ENCODE measurements around the gene LRRTM3. TPM values are rescaled to one million over a fixed set of nuclear protein-coding genes. Genes with fewer than 3 reads are reported as not detected.

Gene LRRTM3
- total and polyA plus RNA-seq, 4 donors = 0.02 to 0.68 (median 0.06) TPM; not detected in 1

GRCh38 chr10:66983475-66983818 lies 57.6 kb downstream of the LRRTM3 start:
- Histone ChIP-seq H3K27ac (ENCODE audit: low read depth in 1 of 2, low read length in 1 of 2) (no peak overlapping the region), H3K27me3 (ENCODE audit: control insufficient read depth in 3 of 3, insufficient read depth in 3 of 3, low read length in 2 of 3) (no peaks in the 10 kb centered on the region), H3K9ac (ENCODE audit: insufficient read depth in 1 of 2, low read length in 2 of 2) (no peak overlapping the region), H3K4me1 (ENCODE audit: control insufficient read depth in 5 of 5, insufficient read depth in 5 of 5, low read length in 5 of 5) (peaks cover 0 to 8% (median 0%) of the 10 kb centered on the region in 5 donors), H3K4me3 (no peak overlapping the region), H3K9me3 (ENCODE audit: control insufficient read depth in 4 of 4, insufficient read depth in 3 of 4, low read length in 3 of 4) (no peaks in the 10 kb centered on the region), H3K36me3 (ENCODE audit: control insufficient read depth in 4 of 4, insufficient read depth in 4 of 4, low read length in 4 of 4) (peaks cover 0 to 3% (median 0%) of the 10 kb centered on the region in 4 donors)
- TF ChIP-seq, protein P1, sequence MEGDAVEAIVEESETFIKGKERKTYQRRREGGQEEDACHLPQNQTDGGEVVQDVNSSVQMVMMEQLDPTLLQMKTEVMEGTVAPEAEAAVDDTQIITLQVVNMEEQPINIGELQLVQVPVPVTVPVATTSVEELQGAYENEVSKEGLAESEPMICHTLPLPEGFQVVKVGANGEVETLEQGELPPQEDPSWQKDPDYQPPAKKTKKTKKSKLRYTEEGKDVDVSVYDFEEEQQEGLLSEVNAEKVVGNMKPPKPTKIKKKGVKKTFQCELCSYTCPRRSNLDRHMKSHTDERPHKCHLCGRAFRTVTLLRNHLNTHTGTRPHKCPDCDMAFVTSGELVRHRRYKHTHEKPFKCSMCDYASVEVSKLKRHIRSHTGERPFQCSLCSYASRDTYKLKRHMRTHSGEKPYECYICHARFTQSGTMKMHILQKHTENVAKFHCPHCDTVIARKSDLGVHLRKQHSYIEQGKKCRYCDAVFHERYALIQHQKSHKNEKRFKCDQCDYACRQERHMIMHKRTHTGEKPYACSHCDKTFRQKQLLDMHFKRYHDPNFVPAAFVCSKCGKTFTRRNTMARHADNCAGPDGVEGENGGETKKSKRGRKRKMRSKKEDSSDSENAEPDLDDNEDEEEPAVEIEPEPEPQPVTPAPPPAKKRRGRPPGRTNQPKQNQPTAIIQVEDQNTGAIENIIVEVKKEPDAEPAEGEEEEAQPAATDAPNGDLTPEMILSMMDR (IDR thresholded peaks at IDR 0.05; ENCODE audit: control extremely low read depth, extremely low read depth) = no peak
- no peak for DNase-seq
- ATAC-seq (ENCODE audit: insufficient read depth, low FRiP score) = no peak

GRCh38 chr10:66990143-66990830 lies 64.5 kb downstream of the LRRTM3 start:
- no peaks in the 10 kb centered on the region for H3K27me3 ChIP-seq (ENCODE audit: control insufficient read depth in 3 of 3, insufficient read depth in 3 of 3, low read length in 2 of 3)
- H3K36me3 ChIP-seq (ENCODE audit: control insufficient read depth in 4 of 4, insufficient read depth in 4 of 4, low read length in 4 of 4) = peaks cover 0 to 3% (median 0%) of the 10 kb centered on the region in 4 donors
- no peak overlapping the region for H3K4me3 ChIP-seq
- H3K9ac ChIP-seq (ENCODE audit: insufficient read depth in 1 of 2, low read length in 2 of 2) = no peak overlapping the region
- TF ChIP-seq, protein P1 (IDR thresholded peaks at IDR 0.05; ENCODE audit: control extremely low read depth, extremely low read depth) = no peak
- DNase-seq = no peak
- ATAC-seq (ENCODE audit: insufficient read depth, low FRiP score) = no peak
- no peaks in the 10 kb centered on the region for H3K9me3 ChIP-seq (ENCODE audit: control insufficient read depth in 4 of 4, insufficient read depth in 3 of 4, low read length in 3 of 4)
- 76 to 81% methylated on average over 1 of the region's 1 CpG for WGBS, 2 donors
- no peaks in the 10 kb centered on the region for H3K4me1 ChIP-seq (ENCODE audit: control insufficient read depth in 5 of 5, insufficient read depth in 5 of 5, low read length in 5 of 5)
- H3K27ac ChIP-seq (ENCODE audit: low read depth in 1 of 2, low read length in 1 of 2) = no peak overlapping the region

DNA sequence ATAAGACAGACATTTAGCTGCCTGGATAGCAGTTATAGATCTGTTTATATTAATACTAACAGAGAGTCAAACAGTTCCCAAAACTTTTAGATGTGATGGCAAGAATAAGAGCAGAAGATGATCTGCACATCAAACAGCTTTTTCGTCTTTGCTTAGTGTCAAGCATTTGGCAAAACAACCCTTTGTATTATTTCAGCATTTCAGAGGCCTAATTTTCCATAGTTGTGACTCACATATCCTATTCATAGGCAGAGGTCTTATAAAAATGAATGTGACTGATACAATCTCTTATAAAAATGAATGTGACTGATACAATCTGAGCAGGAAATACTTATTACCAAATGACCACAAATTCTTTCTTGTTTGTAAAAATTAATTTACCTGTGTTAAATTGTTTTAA lies 71.2 kb downstream of the LRRTM3 start:
- Histone ChIP-seq H3K4me1 (ENCODE audit: control insufficient read depth in 5 of 5, insufficient read depth in 5 of 5, low read length in 5 of 5) (peaks cover 0 to 10% (median 0%) of the 10 kb centered on the region in 5 donors), H3K27me3 (ENCODE audit: control insufficient read depth in 3 of 3, insufficient read depth in 3 of 3, low read length in 2 of 3) (no peaks in the 10 kb centered on the region), H3K36me3 (ENCODE audit: control insufficient read depth in 4 of 4, insufficient read depth in 4 of 4, low read length in 4 of 4) (no peaks in the 10 kb centered on the region), H3K9me3 (ENCODE audit: control insufficient read depth in 4 of 4, insufficient read depth in 3 of 4, low read length in 3 of 4) (no peaks in the 10 kb centered on the region), H3K9ac (ENCODE audit: insufficient read depth in 1 of 2, low read length in 2 of 2) (no peak overlapping the region), H3K27ac (ENCODE audit: low read depth in 1 of 2, low read length in 1 of 2) (no peak overlapping the region), H3K4me3 (no peak overlapping the region)
- 51 to 82% methylated on average over 1 of the region's 1 CpG for WGBS, 2 donors
- ATAC-seq (ENCODE audit: insufficient read depth, low FRiP score) (no peak), DNase-seq (peak in 1 of 3 donors; percentile 34)
- TF ChIP-seq, protein P1 (IDR thresholded peaks at IDR 0.05; ENCODE audit: control extremely low read depth, extremely low read depth) = no peak
